H9 (cell line): ENCODE measurements around the gene GDI1. TPM values are rescaled to one million over a fixed set of nuclear protein-coding genes. Genes with fewer than 3 reads are reported as not detected.

Source experiments
- DNase-seq: peaks from one replicate; pipeline ENCODE4 v3.0.0-alpha.2; 2017
- H2AFZ ChIP-seq: one replicate; pipeline ENCODE4 v1.6.1; 2013; ENCODE audit warnings: mild to moderate bottlenecking, low read length, control low read depth, moderate library complexity
- H2AK5ac ChIP-seq: 2 replicates; pipeline ENCODE4 v1.6.1; 2013; ENCODE audit warnings: low read length, control low read depth, mixed read lengths; ENCODE audit not compliant: insufficient read length
- H2BK120ac ChIP-seq: one replicate; pipeline ENCODE4 v1.6.1; 2013; ENCODE audit warnings: low read depth, mild to moderate bottlenecking, low read length, control low read depth, inconsistent platforms; ENCODE audit not compliant: poor library complexity, severe bottlenecking
- H2BK12ac ChIP-seq: 2 replicates; pipeline ENCODE4 v1.6.1; 2013; ENCODE audit warnings: low read length, control low read depth, mixed read lengths, low read depth; ENCODE audit not compliant: insufficient read length
- H2BK15ac ChIP-seq: 2 replicates; pipeline ENCODE4 v1.6.1; 2013; ENCODE audit warnings: low read depth, low read length, control low read depth
- H2BK20ac ChIP-seq: one replicate; pipeline ENCODE4 v1.6.1; 2013; ENCODE audit warnings: low read depth, mild to moderate bottlenecking, low read length, control low read depth, inconsistent platforms; ENCODE audit not compliant: poor library complexity, severe bottlenecking
- H2BK5ac ChIP-seq: 2 replicates; pipeline ENCODE4 v1.6.1; 2013; ENCODE audit warnings: low read length, control low read depth, mixed read lengths; ENCODE audit not compliant: insufficient read length
- H3K14ac ChIP-seq: 2 replicates; pipeline ENCODE4 v1.6.1; 2013; ENCODE audit warnings: low read length, control low read depth; ENCODE audit not compliant: insufficient read depth
- H3K18ac ChIP-seq: 2 replicates; pipeline ENCODE4 v1.6.1; 2013; ENCODE audit warnings: low read depth, mild to moderate bottlenecking, mixed read lengths, low read length, control low read depth; ENCODE audit not compliant: insufficient read length
- H3K23ac ChIP-seq: 2 replicates; pipeline ENCODE4 v1.6.1; 2013; ENCODE audit warnings: low read length, control low read depth, mixed read lengths, low read depth; ENCODE audit not compliant: insufficient read length
- H3K23me2 ChIP-seq: 2 replicates; pipeline ENCODE4 v1.6.1; 2013; ENCODE audit warnings: low read depth, mild to moderate bottlenecking, mixed read lengths, low read length, control low read depth; ENCODE audit not compliant: insufficient read length, poor library complexity, severe bottlenecking
- H3K27ac ChIP-seq: 2 replicates; pipeline ENCODE4 v1.5.1; 2013; ENCODE audit warnings: low read length, control low read depth, mixed read lengths, low read depth; ENCODE audit not compliant: insufficient read length
- H3K27me3 ChIP-seq: 2 replicates; pipeline ENCODE4 v1.6.1; 2013; ENCODE audit warnings: low read length, control low read depth, inconsistent platforms; ENCODE audit not compliant: insufficient read depth
- H3K4ac ChIP-seq: 2 replicates; pipeline ENCODE4 v1.6.1; 2013; ENCODE audit warnings: low read depth, mild to moderate bottlenecking, control low read depth, inconsistent platforms, low read length, moderate library complexity
- H3K4me1 ChIP-seq: 2 replicates; pipeline ENCODE4 v1.6.1; 2013; ENCODE audit warnings: low read length, control low read depth, inconsistent platforms; ENCODE audit not compliant: insufficient read depth
- H3K4me2 ChIP-seq: 2 replicates; pipeline ENCODE4 v1.6.1; 2013; ENCODE audit warnings: low read length, control low read depth, mixed read lengths; ENCODE audit not compliant: insufficient read length, insufficient read depth
- H3K56ac ChIP-seq: 2 replicates; pipeline ENCODE4 v1.6.1; 2013; ENCODE audit warnings: low read depth, mild to moderate bottlenecking, mixed read lengths, low read length, control low read depth; ENCODE audit not compliant: insufficient read length
- H3K79me1 ChIP-seq: 2 replicates; pipeline ENCODE4 v1.6.1; 2013; ENCODE audit warnings: low read depth, mild to moderate bottlenecking, moderate library complexity, low read length, control low read depth, inconsistent platforms; ENCODE audit not compliant: insufficient read depth, poor library complexity, severe bottlenecking
- H3K79me2 ChIP-seq: 2 replicates; pipeline ENCODE4 v1.6.1; 2013; ENCODE audit warnings: low read length, control low read depth, inconsistent platforms; ENCODE audit not compliant: insufficient read depth
- H3K9ac ChIP-seq: 2 replicates; pipeline ENCODE4 v1.6.1; 2013; ENCODE audit warnings: low read length, control low read depth, mixed read lengths; ENCODE audit not compliant: insufficient read length; ENCODE audit errors: extremely low read depth
- H3K9me3 ChIP-seq: one replicate; pipeline ENCODE4 v1.6.1; 2013; ENCODE audit warnings: low read depth, low read length, inconsistent platforms; ENCODE audit not compliant: control insufficient read depth
- H3T11ph ChIP-seq: one replicate; pipeline ENCODE4 v1.6.1; 2013; ENCODE audit warnings: mild to moderate bottlenecking, low read length, control low read depth, inconsistent platforms
- H4K20me1 ChIP-seq: one replicate; pipeline ENCODE4 v1.6.1; 2013; ENCODE audit not compliant: control insufficient read depth, insufficient read length, insufficient read depth
- H4K5ac ChIP-seq: 2 replicates; pipeline ENCODE4 v1.6.1; 2013; ENCODE audit warnings: low read depth, mild to moderate bottlenecking, mixed read lengths, low read length, control low read depth; ENCODE audit not compliant: insufficient read length
- H4K8ac ChIP-seq: replicated peaks from 2 replicates; pipeline ENCODE4 v1.6.1; 2013; ENCODE audit warnings: low read length, control low read depth, mixed read lengths, low read depth; ENCODE audit not compliant: insufficient read length
- H4K91ac ChIP-seq: 2 replicates; pipeline ENCODE4 v1.6.1; 2013; ENCODE audit warnings: low read depth, mild to moderate bottlenecking, moderate library complexity, mixed read lengths, low read length, control low read depth; ENCODE audit not compliant: insufficient read length
- H3K27ac Mint-ChIP-seq, 3 experiments: 2 replicates in 2 of 3; 3 replicates in 1 of 3; pipeline ENCODE4 v1.8.0; 2020 to 2021; ENCODE audit warnings: mixed read lengths in 3 of 3, mild to moderate bottlenecking in 1 of 3, moderate library complexity in 1 of 3
- H3K27me3 Mint-ChIP-seq: 2 replicates; pipeline ENCODE4 v1.8.0; 2021; ENCODE audit warnings: low read depth, mild to moderate bottlenecking, moderate library complexity, mixed read lengths
- H3K36me3 Mint-ChIP-seq, 3 experiments: 2 replicates in 2 of 3; 3 replicates in 1 of 3; pipeline ENCODE4 v1.8.0; 2020 to 2021; ENCODE audit warnings: low read depth in 3 of 3, mixed read lengths in 3 of 3; ENCODE audit not compliant: insufficient read depth in 1 of 3
- H3K4me1 Mint-ChIP-seq, 2 experiments: 2 replicates each; pipeline ENCODE4 v1.8.0; 2020; ENCODE audit warnings: mixed read lengths in 2 of 2
- H3K4me3 Mint-ChIP-seq, 2 experiments: 2 replicates in 1 of 2; 3 replicates in 1 of 2; pipeline ENCODE4 v1.8.0; 2020 to 2021; ENCODE audit warnings: mild to moderate bottlenecking in 2 of 2, mixed read lengths in 2 of 2, moderate library complexity in 1 of 2
- H3K9me3 Mint-ChIP-seq, 2 experiments: 2 replicates in 1 of 2; 3 replicates in 1 of 2; pipeline ENCODE4 v1.8.0; 2020; ENCODE audit warnings: mild to moderate bottlenecking in 2 of 2, mixed read lengths in 2 of 2, moderate library complexity in 1 of 2
- WGBS: extraction: QIAGEN DNeasy Blood & Tissue Kit; methylation state at CpG from one replicate; pipeline ENCODE4 v1.1.7; 2013; ENCODE audit warnings: missing lambda C conversion rate, low lambda C conversion rate, mixed read lengths; ENCODE audit not compliant: insufficient read length; ENCODE audit errors: extremely low coverage; 5-methylcytosine and 5-hydroxymethylcytosine counted together
- total RNA-seq: library from RNA; stranded (reverse); gene quantifications from 2 replicates; pipeline ENCODE4 v1.2.1, GENCODE V29; 2021
- TF ChIP-seq, protein P1 (sequence below): fragments of 200-600 bp; sonication (generic); conservative IDR thresholded peaks from 3 replicates; pipeline ENCODE4 v1.8.0; 2021; ENCODE audit warnings: antibody characterized with exemption, mild to moderate bottlenecking

The GDI1 gene
- total RNA-seq, 1 experiment from 2014 or later, result 111 TPM

DNA sequence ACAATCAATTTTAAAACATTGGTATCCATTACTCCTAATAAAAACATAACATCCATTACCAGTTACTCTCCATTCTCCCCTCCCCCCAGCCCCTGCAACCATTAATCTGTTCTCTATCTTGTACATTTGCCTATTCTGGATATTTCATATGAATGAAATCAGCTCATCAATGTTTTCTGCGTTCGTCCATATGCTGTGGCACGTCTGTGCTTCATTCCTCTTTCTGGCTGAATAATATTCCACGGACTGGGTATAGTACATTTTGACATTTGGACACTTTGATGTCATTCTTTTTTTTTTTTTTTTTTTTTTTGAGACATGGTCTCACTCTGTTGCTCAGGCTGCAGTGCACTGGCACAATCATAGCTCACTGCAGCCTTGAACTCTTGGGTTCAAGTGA lies 33.1 kb upstream of the GDI1 start:
- H3K4me2 ChIP-seq, result no peak overlapping the region
- Mint-ChIP-seq H3K27me3 (peaks cover under 1% of the 10 kb centered on the region; the same call in 1 of the 2 replicates), H3K27ac (no peak overlapping the region), H3K4me1 (peaks cover 4 to 18% of the 10 kb centered on the region in 2 experiments), H3K9me3 (peaks cover 74 to 78% of the 10 kb centered on the region in 2 experiments), H3K36me3 (peaks cover 27 to 42% (median 32%) of the 10 kb centered on the region in 3 experiments), H3K4me3 (no peak overlapping the region)
- DNase-seq, result no peak
- H2AFZ ChIP-seq, result no peak overlapping the region
- H3K79me1 ChIP-seq, result no peaks in the 10 kb centered on the region
- no peak overlapping the region for H4K5ac ChIP-seq
- no peak overlapping the region for H3K4ac ChIP-seq
- no peak overlapping the region for H2AK5ac ChIP-seq
- no peak overlapping the region for H4K91ac ChIP-seq
- no peak overlapping the region for H3K56ac ChIP-seq
- H3K9ac ChIP-seq, result no peak overlapping the region
- no peak overlapping the region for H2BK20ac ChIP-seq
- H2BK5ac ChIP-seq, result no peak overlapping the region
- TF ChIP-seq, protein P1, sequence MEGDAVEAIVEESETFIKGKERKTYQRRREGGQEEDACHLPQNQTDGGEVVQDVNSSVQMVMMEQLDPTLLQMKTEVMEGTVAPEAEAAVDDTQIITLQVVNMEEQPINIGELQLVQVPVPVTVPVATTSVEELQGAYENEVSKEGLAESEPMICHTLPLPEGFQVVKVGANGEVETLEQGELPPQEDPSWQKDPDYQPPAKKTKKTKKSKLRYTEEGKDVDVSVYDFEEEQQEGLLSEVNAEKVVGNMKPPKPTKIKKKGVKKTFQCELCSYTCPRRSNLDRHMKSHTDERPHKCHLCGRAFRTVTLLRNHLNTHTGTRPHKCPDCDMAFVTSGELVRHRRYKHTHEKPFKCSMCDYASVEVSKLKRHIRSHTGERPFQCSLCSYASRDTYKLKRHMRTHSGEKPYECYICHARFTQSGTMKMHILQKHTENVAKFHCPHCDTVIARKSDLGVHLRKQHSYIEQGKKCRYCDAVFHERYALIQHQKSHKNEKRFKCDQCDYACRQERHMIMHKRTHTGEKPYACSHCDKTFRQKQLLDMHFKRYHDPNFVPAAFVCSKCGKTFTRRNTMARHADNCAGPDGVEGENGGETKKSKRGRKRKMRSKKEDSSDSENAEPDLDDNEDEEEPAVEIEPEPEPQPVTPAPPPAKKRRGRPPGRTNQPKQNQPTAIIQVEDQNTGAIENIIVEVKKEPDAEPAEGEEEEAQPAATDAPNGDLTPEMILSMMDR, result no peak
- H3K18ac ChIP-seq, result no peak overlapping the region
- no peaks in the 10 kb centered on the region for H4K20me1 ChIP-seq
- peaks cover 7% of the 10 kb centered on the region for H3K23me2 ChIP-seq
- no peak overlapping the region for H3K14ac ChIP-seq
- no peak overlapping the region for H2BK15ac ChIP-seq
- H3K4me1 ChIP-seq, result no peaks in the 10 kb centered on the region
- no peaks in the 10 kb centered on the region for H3K27me3 ChIP-seq
- no peak overlapping the region for H2BK12ac ChIP-seq
- no peak overlapping the region for H3K27ac ChIP-seq
- peaks cover 27% of the 10 kb centered on the region for H3K9me3 ChIP-seq
- WGBS, result no CpG with 5 or more reads among the region's 4 CpGs
- H3T11ph ChIP-seq, result no peak overlapping the region
- H3K79me2 ChIP-seq, result peaks cover 3% of the 10 kb centered on the region; the same call in 1 of the 2 replicates
- no peak overlapping the region for H3K23ac ChIP-seq
- H4K8ac ChIP-seq, result no peak overlapping the region
- H2BK120ac ChIP-seq, result no peak overlapping the region
